SK-MEL-5 (cell line): ENCODE results near the gene FBXW7. TPM values are rescaled to one million over a fixed set of nuclear protein-coding genes. Genes with fewer than 3 reads are reported as not detected.

Source experiments
- DNase-seq: peaks from one replicate; pipeline ENCODE4 v3.0.0-alpha.2; 2016; ENCODE audit warnings: low read depth, low spot score
- in situ Hi-C: cut with HindIII; loops from 2 replicates; pipeline ENCODE4 v1.10.0; 2016; ENCODE audit warnings: low sequenced_read_pairs, high pct_unique_total_duplicates, low pct_unique_long_range_greater_than_20kb
- total RNA-seq: library from RNA; depleted of rRNA; stranded (reverse); fragments of >200 nt; shearing (Covaris generic); gene quantifications from 2 replicates; pipeline ENCODE4 v1.2.3, GENCODE V29; 2014

The FBXW7 gene
- total RNA-seq, 1 experiment from 2014 or later, result 25.0 TPM

GRCh38 chr4:152374153-152374552 lies 161.7 kb downstream of the FBXW7 start:
- in situ Hi-C loops, result no loop called here
- DNase-seq, result no peak

GRCh38 chr4:152372444-152372843 lies 163.4 kb downstream of the FBXW7 start:
- in situ Hi-C loops, result no loop called here
- no peak for DNase-seq

GRCh38 chr4:152369902-152370295 lies 166.0 kb downstream of the FBXW7 start:
- in situ Hi-C loops, result no loop called here
- peak; percentile 9 for DNase-seq

GRCh38 chr4:152369203-152369901 lies 166.5 kb downstream of the FBXW7 start:
- no peak for DNase-seq
- in situ Hi-C loops, result no loop called here

- DNase-seq, result no peak
- in situ Hi-C loops, result no loop called here
Observed at GRCh38 chr4:152368001-152368400, 167.9 kb downstream of the FBXW7 start.

- no peak for DNase-seq
- in situ Hi-C loops, result no loop called here
Observed at GRCh38 chr4:152364883-152365282, 171.0 kb downstream of the FBXW7 start.

GRCh38 chr4:152364383-152364782 lies 171.5 kb downstream of the FBXW7 start:
- in situ Hi-C loops, result no loop called here
- no peak for DNase-seq

- DNase-seq, result no peak
- in situ Hi-C loops, result no loop called here
Observed at GRCh38 chr4:152363904-152364303, 172.0 kb downstream of the FBXW7 start.

- in situ Hi-C loops, result no loop called here
- no peak for DNase-seq
Observed at GRCh38 chr4:152363086-152363485, 172.8 kb downstream of the FBXW7 start.

GRCh38 chr4:152360045-152360410 lies 175.9 kb downstream of the FBXW7 start:
- in situ Hi-C loops, result no loop called here
- DNase-seq, result no peak

- DNase-seq, result no peak
- in situ Hi-C loops, result no loop called here
Observed at GRCh38 chr4:152359208-152360044, 176.5 kb downstream of the FBXW7 start.

- in situ Hi-C loops, result no loop called here
- no peak for DNase-seq
Observed at GRCh38 chr4:152357206-152357605, 178.7 kb downstream of the FBXW7 start.

- in situ Hi-C loops, result no loop called here
- peak; percentile 6 for DNase-seq
Observed at GRCh38 chr4:152356428-152357034, 179.4 kb downstream of the FBXW7 start.

GRCh38 chr4:152352622-152353116 lies 183.2 kb downstream of the FBXW7 start:
- in situ Hi-C loops, result no loop called here
- DNase-seq, result peak; percentile 88

GRCh38 chr4:152352215-152352614 lies 183.7 kb downstream of the FBXW7 start:
- no peak for DNase-seq
- in situ Hi-C loops, result no loop called here

- in situ Hi-C loops, result no loop called here
- DNase-seq, result no peak
Observed at GRCh38 chr4:152351080-152351479, 184.8 kb downstream of the FBXW7 start.

- in situ Hi-C loops, result no loop called here
- peak; percentile 42 for DNase-seq
Observed at GRCh38 chr4:152348670-152349069, 187.2 kb downstream of the FBXW7 start.

- in situ Hi-C loops, result no loop called here
- no peak for DNase-seq
Observed at GRCh38 chr4:152346979-152347378, 188.9 kb downstream of the FBXW7 start.
